ENCODE measurements around the gene SLC16A10. TPM values are rescaled to one million over a fixed set of nuclear protein-coding genes. Genes with fewer than 3 reads are reported as not detected.

The SLC16A10 gene
- total RNA-seq, 1 donor from 2014 or later = 2.4 TPM

DNA sequence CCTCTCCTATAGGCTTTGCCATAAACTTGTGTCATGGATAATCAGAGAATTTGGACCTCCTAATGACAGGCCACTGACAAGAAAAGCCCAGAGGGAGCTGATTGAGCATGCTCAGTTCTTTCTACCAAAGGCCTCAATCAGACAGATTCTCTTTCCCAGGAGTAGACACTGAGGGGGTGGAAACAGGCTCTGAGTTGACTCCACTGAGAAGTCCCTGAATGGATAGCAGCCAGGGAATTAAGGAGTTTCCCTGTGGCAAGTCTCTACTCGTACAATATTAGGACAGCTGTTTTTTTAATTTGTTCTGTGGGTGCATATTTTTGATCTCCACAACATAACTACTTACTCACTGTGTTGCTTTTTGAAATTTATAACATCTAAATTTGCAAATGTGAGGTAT is 63.3 kb downstream of the SLC16A10 start:
- Mint-ChIP-seq H3K4me3 (ENCODE audit: unreplicated experiment) (no peak overlapping the region), H3K9me3 (ENCODE audit: unreplicated experiment) (no peaks in the 10 kb centered on the region), H3K27ac (ENCODE audit: unreplicated experiment) (no peak overlapping the region), H3K36me3 (ENCODE audit: low read depth, unreplicated experiment) (no peaks in the 10 kb centered on the region), H3K27me3 (ENCODE audit: unreplicated experiment) (peaks cover 2% of the 10 kb centered on the region), H3K4me1 (ENCODE audit: unreplicated experiment) (no peaks in the 10 kb centered on the region)
- DNase-seq (ENCODE audit: low spot score) = no peak
- TF ChIP-seq, protein P1, sequence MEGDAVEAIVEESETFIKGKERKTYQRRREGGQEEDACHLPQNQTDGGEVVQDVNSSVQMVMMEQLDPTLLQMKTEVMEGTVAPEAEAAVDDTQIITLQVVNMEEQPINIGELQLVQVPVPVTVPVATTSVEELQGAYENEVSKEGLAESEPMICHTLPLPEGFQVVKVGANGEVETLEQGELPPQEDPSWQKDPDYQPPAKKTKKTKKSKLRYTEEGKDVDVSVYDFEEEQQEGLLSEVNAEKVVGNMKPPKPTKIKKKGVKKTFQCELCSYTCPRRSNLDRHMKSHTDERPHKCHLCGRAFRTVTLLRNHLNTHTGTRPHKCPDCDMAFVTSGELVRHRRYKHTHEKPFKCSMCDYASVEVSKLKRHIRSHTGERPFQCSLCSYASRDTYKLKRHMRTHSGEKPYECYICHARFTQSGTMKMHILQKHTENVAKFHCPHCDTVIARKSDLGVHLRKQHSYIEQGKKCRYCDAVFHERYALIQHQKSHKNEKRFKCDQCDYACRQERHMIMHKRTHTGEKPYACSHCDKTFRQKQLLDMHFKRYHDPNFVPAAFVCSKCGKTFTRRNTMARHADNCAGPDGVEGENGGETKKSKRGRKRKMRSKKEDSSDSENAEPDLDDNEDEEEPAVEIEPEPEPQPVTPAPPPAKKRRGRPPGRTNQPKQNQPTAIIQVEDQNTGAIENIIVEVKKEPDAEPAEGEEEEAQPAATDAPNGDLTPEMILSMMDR (IDR thresholded peaks at IDR 0.05; ENCODE audit: unreplicated experiment) = no peak

DNA sequence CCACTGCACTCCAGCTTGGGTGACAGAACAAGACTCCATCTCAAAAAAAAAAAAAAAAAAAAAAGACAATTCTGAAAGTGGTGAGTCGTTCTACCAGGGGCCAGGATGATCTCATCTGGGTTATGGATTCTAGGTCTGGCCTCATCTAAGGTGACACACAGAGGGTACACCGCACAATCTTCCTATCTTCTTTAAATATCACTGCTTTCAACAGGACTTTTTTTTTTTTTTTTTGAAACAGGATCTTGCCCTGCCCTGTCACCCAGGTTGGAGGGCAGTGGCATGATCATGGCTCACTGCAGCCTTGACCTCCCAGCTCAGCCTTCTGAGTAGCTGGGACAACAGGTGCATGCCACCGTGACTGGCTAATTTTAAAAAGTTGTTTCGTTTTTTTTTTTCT is 67.7 kb downstream of the SLC16A10 start:
- Mint-ChIP-seq H3K9me3 (ENCODE audit: unreplicated experiment) (no peaks in the 10 kb centered on the region), H3K4me1 (ENCODE audit: unreplicated experiment) (no peaks in the 10 kb centered on the region), H3K4me3 (ENCODE audit: unreplicated experiment) (no peak overlapping the region), H3K36me3 (ENCODE audit: low read depth, unreplicated experiment) (no peaks in the 10 kb centered on the region), H3K27ac (ENCODE audit: unreplicated experiment) (no peak overlapping the region), H3K27me3 (ENCODE audit: unreplicated experiment) (peaks cover 2% of the 10 kb centered on the region)
- TF ChIP-seq, protein P1 (IDR thresholded peaks at IDR 0.05; ENCODE audit: unreplicated experiment) = no peak
- DNase-seq (ENCODE audit: low spot score) = no peak

DNA sequence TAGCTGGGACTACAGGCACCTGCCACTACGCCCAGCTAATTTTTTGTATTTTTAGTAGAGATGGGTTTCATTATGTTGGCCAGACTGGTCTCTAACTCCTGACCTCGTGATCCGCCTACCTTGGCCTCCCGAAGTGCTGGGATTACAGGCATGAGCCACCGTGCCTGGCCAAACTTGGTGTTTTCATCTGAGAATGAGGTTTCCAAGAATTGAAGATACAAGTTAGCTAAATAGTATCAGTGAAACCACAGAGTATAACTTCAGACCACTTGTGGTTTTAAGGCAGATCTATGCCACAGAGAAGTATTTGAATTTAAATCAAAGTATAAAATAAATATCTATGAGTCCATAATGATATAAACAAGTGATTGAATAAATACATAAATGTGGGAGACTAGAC is 70.1 kb downstream of the SLC16A10 start:
- Mint-ChIP-seq H3K27me3 (ENCODE audit: unreplicated experiment) (no peaks in the 10 kb centered on the region), H3K36me3 (ENCODE audit: low read depth, unreplicated experiment) (no peaks in the 10 kb centered on the region), H3K4me3 (ENCODE audit: unreplicated experiment) (no peak overlapping the region), H3K27ac (ENCODE audit: unreplicated experiment) (no peak overlapping the region), H3K9me3 (ENCODE audit: unreplicated experiment) (no peaks in the 10 kb centered on the region), H3K4me1 (ENCODE audit: unreplicated experiment) (no peaks in the 10 kb centered on the region)
- DNase-seq (ENCODE audit: low spot score) = no peak
- TF ChIP-seq, protein P1 (IDR thresholded peaks at IDR 0.05; ENCODE audit: unreplicated experiment) = no peak

DNA sequence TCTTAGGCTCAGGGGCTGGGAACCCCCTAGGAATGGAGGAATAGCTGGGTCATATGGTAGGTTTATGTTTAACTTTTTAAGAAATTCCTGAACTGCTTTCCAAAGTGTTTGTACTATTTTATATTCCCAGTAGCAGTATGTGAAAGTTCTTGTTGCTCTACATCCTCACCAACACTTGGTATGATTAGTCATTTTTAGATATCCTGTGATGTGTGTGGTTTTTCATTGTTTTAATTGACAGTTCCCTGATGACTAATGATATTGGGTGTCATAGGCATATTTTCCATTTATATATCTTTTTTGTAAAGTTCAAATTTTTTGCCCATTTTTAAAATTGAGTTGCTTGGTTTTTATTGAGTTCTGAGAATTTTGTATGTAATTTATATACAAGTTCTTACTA is 72.3 kb downstream of the SLC16A10 start:
- TF ChIP-seq, protein P1 (IDR thresholded peaks at IDR 0.05; ENCODE audit: unreplicated experiment) = no peak
- no peaks in the 10 kb centered on the region for H3K27me3 Mint-ChIP-seq (ENCODE audit: unreplicated experiment)
- no peaks in the 10 kb centered on the region for H3K4me1 Mint-ChIP-seq (ENCODE audit: unreplicated experiment)
- no peak overlapping the region for H3K27ac Mint-ChIP-seq (ENCODE audit: unreplicated experiment)
- no peak overlapping the region for H3K4me3 Mint-ChIP-seq (ENCODE audit: unreplicated experiment)
- peaks cover 3% of the 10 kb centered on the region for H3K36me3 Mint-ChIP-seq (ENCODE audit: low read depth, unreplicated experiment)
- DNase-seq (ENCODE audit: low spot score) = no peak
- no peaks in the 10 kb centered on the region for H3K9me3 Mint-ChIP-seq (ENCODE audit: unreplicated experiment)

DNA sequence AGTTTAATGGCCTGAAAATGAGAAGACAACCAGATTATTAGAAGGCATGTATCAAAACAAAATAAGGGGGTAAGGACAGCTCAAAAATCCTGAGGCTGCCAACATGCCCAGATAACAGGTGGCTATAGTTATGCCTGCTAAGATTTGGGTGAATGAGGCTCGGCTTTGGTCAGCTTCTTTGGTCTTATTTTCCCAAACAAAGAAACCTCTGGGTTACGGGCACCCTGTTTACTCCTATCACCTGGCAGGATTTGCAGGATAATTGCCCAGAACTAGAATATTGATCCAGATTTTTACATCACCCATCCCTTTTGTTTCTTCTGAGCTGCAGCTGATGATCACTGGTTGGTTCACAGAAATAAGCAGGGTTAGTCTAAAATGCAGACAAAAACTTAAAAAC is 74.3 kb downstream of the SLC16A10 start:
- peaks cover 7% of the 10 kb centered on the region for H3K36me3 Mint-ChIP-seq (ENCODE audit: low read depth, unreplicated experiment)
- no peak for DNase-seq (ENCODE audit: low spot score)
- H3K4me3 Mint-ChIP-seq (ENCODE audit: unreplicated experiment) = no peak overlapping the region
- peaks cover 2% of the 10 kb centered on the region for H3K4me1 Mint-ChIP-seq (ENCODE audit: unreplicated experiment)
- no peaks in the 10 kb centered on the region for H3K9me3 Mint-ChIP-seq (ENCODE audit: unreplicated experiment)
- TF ChIP-seq, protein P1 (IDR thresholded peaks at IDR 0.05; ENCODE audit: unreplicated experiment) = no peak
- H3K27me3 Mint-ChIP-seq (ENCODE audit: unreplicated experiment) = no peaks in the 10 kb centered on the region
- no peak overlapping the region for H3K27ac Mint-ChIP-seq (ENCODE audit: unreplicated experiment)
